ENCODE data around the gene TSC1.

GRCh38 chr9:132943651-132944293, 644 bp downstream of the TSC1 start:
- TF ChIP-seq POLR2A (IDR thresholded peaks at IDR 0.05; ENCODE audit: low read depth, low read length), result no peak
- TF ChIP-seq CTCF (IDR thresholded peaks at IDR 0.05; ENCODE audit: extremely low read depth in 1 of 2, insufficient read depth in 1 of 2, low read depth in 1 of 2, low read length in 2 of 2), result no peak
- no peak for TF ChIP-seq POLR2AphosphoS5 (IDR thresholded peaks at IDR 0.05; ENCODE audit: insufficient read depth, low read depth, low read length)
- no peak for TF ChIP-seq EZH2 (IDR thresholded peaks at IDR 0.05; ENCODE audit: borderline replicate concordance, low read depth, low read length, severe bottlenecking)
- TF ChIP-seq MYC (IDR thresholded peaks at IDR 0.05; ENCODE audit: low read depth, low read length), result no peak
- no peak for TF ChIP-seq FOS (IDR thresholded peaks at IDR 0.05; ENCODE audit: borderline replicate concordance, insufficient read depth, low read length)
- TF ChIP-seq, protein P1, sequence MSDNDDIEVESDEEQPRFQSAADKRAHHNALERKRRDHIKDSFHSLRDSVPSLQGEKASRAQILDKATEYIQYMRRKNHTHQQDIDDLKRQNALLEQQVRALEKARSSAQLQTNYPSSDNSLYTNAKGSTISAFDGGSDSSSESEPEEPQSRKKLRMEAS (IDR thresholded peaks at IDR 0.05; ENCODE audit: insufficient read depth, insufficient read length), result no peak
- TF ChIP-seq GATA2 (IDR thresholded peaks at IDR 0.05; ENCODE audit: insufficient read depth, insufficient read length, low read depth, low read length), result no peak
